Measurements from ENCODE around the gene PAQR8. TPM values are rescaled to one million over a fixed set of nuclear protein-coding genes. Genes with fewer than 3 reads are reported as not detected.
A peak's percentile ranks its signal among the peaks of the same experiment; 100 is the strongest.

PAQR8 gene
- total and polyA plus RNA-seq, 2 of the 13 experiments (the other 11 are each of a cell fraction or from before 2014, with no cell fraction given) = 37.7 to 50.7 TPM

DNA sequence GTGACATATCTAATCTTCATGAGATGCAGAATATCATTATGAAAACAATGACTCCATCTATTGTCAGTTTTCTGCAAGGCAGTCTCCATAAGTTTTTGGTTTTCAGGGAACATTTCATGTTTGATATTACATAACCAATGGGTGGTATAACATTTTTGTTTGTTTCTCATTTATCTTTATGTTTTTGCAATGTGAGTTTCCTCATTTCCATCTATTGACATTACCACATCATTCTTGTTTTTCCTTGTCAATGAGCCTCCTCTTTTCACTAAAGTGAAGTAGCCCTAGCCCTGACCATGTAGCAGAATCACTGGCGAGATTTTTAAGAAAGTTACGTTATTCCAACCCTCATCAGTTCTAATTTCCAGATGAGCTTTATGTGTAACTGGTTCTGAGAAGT lies 62.6 kb downstream of the PAQR8 start:
- peaks cover 0 to 4% of the 10 kb centered on the region in 2 experiments; a peak in 1 of 5 replicates for H3K27me3 ChIP-seq (ENCODE audit: control insufficient read depth in 1 of 2, insufficient read depth in 2 of 2, low read length in 2 of 2)
- no peak for DNase-seq (ENCODE audit: low spot score)
- no peak overlapping the region for H3K9ac ChIP-seq (ENCODE audit: insufficient read depth, low read depth, low read length)
- intact Hi-C loops (cut with micrococcal nuclease; ENCODE audit: unreplicated experiment) = loop anchor here (5.0 kb wide), 1 partner anchor 78 kb away; no protein-coding TSS in a partner anchor
- peaks cover 39% of the 10 kb centered on the region for H3K4me1 ChIP-seq (ENCODE audit: insufficient read depth, low read length)
- no peaks in the 10 kb centered on the region for H3K9me3 ChIP-seq (ENCODE audit: low read length)
- ChIA-PET CTCF (ENCODE audit: low intra/inter-chr PET ratio, low total read pairs) (no interaction called here), POLR2A (interaction anchor here (0.9 to 2.6 kb wide), 4 partner anchors 99 to 174 kb away, joined by 3 to 8 read pairs (median 6); no protein-coding TSS in a partner anchor)
- 0 out of 4 replicates have a peak, but pooled peaks of 1 of the 2 experiments have one; percentile 20 for TF ChIP-seq ATF4 (CRISPR knock-in tag; IDR thresholded peaks at IDR 0.05)
- TF ChIP-seq ZNF280D (CRISPR knock-in tag; IDR thresholded peaks at IDR 0.05) = no peak
- BruUV-seq (replicated peaks) = no TSS peak
- no peaks in the 10 kb centered on the region; a peak in 1 of 5 replicates for H3K36me3 ChIP-seq (replicated peaks in 1 of 2; ENCODE audit: control insufficient read depth in 1 of 2, insufficient read depth in 2 of 2, low read length in 2 of 2)
- H3K79me2 ChIP-seq (ENCODE audit: insufficient read depth, low read length) = peaks cover 4% of the 10 kb centered on the region
- no peak overlapping the region for H3K4me3 ChIP-seq (replicated peaks in 1 of 3; ENCODE audit: insufficient read depth in 1 of 3, low read depth in 2 of 3, low read length in 3 of 3)
- WGBS (ENCODE audit: low lambda C conversion rate) = 94% methylated on average over 2 of the region's 2 CpGs
- no peak overlapping the region for H2AFZ ChIP-seq (ENCODE audit: low read length)
- no peak for ATAC-seq
- no peak overlapping the region for H3K4me2 ChIP-seq (ENCODE audit: low read depth, low read length)
- H4K20me1 ChIP-seq (ENCODE audit: insufficient read depth, low read length) = no peaks in the 10 kb centered on the region
- FAIRE-seq = no peak
- in situ Hi-C loops (cut with HindIII; ENCODE audit: extremely low pct_ligation_motif_present, low pct_unique_long_range_greater_than_20kb) = no loop called here
- H3K27ac ChIP-seq (ENCODE audit: extremely low read length, insufficient read depth, low read length) = no peak overlapping the region

GRCh38 chr6:52426667-52427066 lies 64.7 kb downstream of the PAQR8 start:
- H2AFZ ChIP-seq (ENCODE audit: low read length) = no peak overlapping the region
- H3K36me3 ChIP-seq (replicated peaks in 1 of 2; ENCODE audit: control insufficient read depth in 1 of 2, insufficient read depth in 2 of 2, low read length in 2 of 2) = no peaks in the 10 kb centered on the region; a peak in 1 of 5 replicates
- intact Hi-C loops (cut with micrococcal nuclease; ENCODE audit: unreplicated experiment) (no loop called here), in situ Hi-C loops (cut with HindIII; ENCODE audit: extremely low pct_ligation_motif_present, low pct_unique_long_range_greater_than_20kb) (no loop called here)
- BruUV-seq (replicated peaks) = no TSS peak
- no peak overlapping the region for H3K4me3 ChIP-seq (replicated peaks in 1 of 3; ENCODE audit: insufficient read depth in 1 of 3, low read depth in 2 of 3, low read length in 3 of 3)
- H3K27ac ChIP-seq (ENCODE audit: extremely low read length, insufficient read depth, low read length) = no peak overlapping the region
- FAIRE-seq (no peak), ATAC-seq (no peak), DNase-seq (ENCODE audit: low spot score) (peak; percentile 44)
- H3K4me2 ChIP-seq (ENCODE audit: low read depth, low read length) = no peak overlapping the region
- TF ChIP-seq ATF7 (IDR thresholded peaks at IDR 0.05) = 0 out of 2 replicates have a peak, but pooled peaks have one; percentile 9
- TF ChIP-seq ATF7 (CRISPR knock-in tag; IDR thresholded peaks at IDR 0.05) = no peak
- peak; percentile 23; the same call in 1 of the 2 replicates for TF ChIP-seq SAP130 (CRISPR knock-in tag; IDR thresholded peaks at IDR 0.05; ENCODE audit: low read depth)
- TF ChIP-seq ZBTB1 (CRISPR knock-in tag; IDR thresholded peaks at IDR 0.05; ENCODE audit: borderline replicate concordance) = no peak
- 0 out of 2 replicates have a peak, but pooled peaks have one; percentile 26 for TF ChIP-seq ZFP82 (CRISPR knock-in tag; IDR thresholded peaks at IDR 0.05; ENCODE audit: borderline replicate concordance)
- no peak for TF ChIP-seq AGO1 (IDR thresholded peaks at IDR 0.05; ENCODE audit: low read depth, low read length, poor library complexity, severe bottlenecking)
- peak; percentile 29; the same call in 1 of the 2 replicates for TF ChIP-seq FOXA3 (CRISPR knock-in tag; IDR thresholded peaks at IDR 0.05)
- no peaks in the 10 kb centered on the region for H3K27me3 ChIP-seq (ENCODE audit: control insufficient read depth in 1 of 2, insufficient read depth in 2 of 2, low read length in 2 of 2)
- H3K9ac ChIP-seq (ENCODE audit: insufficient read depth, low read depth, low read length) = no peak overlapping the region
- ChIA-PET CTCF (ENCODE audit: low intra/inter-chr PET ratio, low total read pairs) (no interaction called here), POLR2A (no interaction called here)
- peaks cover 30% of the 10 kb centered on the region for H3K4me1 ChIP-seq (ENCODE audit: insufficient read depth, low read length)
- no peaks in the 10 kb centered on the region for H4K20me1 ChIP-seq (ENCODE audit: insufficient read depth, low read length)
- H3K9me3 ChIP-seq (ENCODE audit: low read length) = no peaks in the 10 kb centered on the region
- peaks cover 1% of the 10 kb centered on the region for H3K79me2 ChIP-seq (ENCODE audit: insufficient read depth, low read length)
